HCT116 (cell line): Measurements from ENCODE around the gene ADGRV1.

Experiments used
- EZH2phosphoT487 ChIP-seq: fragments of 200-600 bp; IDR thresholded peaks from 2 replicates; pipeline ENCODE4 v1.6.1; 2018; ENCODE audit warnings: antibody characterized with exemption, borderline replicate concordance
- POLR2A ChIP-seq: IDR thresholded peaks from 2 replicates; pipeline ENCODE4 v1.7.0; 2011; ENCODE audit warnings: borderline replicate concordance; ENCODE audit not compliant: insufficient read depth, insufficient read length; ENCODE audit errors: extremely low read depth
- TF ChIP-seq, protein P1 (sequence below), 3 experiments: fragments of 200-600 bp in 1 of 3; sonication (generic) in 1 of 3; IDR thresholded peaks in 2 of 3; conservative IDR thresholded peaks in 1 of 3; 2 replicates each; pipeline ENCODE4 v1.5.1; 2012 to 2017; ENCODE audit warnings: low read depth in 2 of 3, low read length in 2 of 3, antibody characterized with exemption in 1 of 3, borderline replicate concordance in 1 of 3, control low read depth in 1 of 3, mild to moderate bottlenecking in 1 of 3, mixed read lengths in 1 of 3, mixed run types in 1 of 3, moderate library complexity in 1 of 3; ENCODE audit not compliant: insufficient read depth in 1 of 3

- TF ChIP-seq, protein P1, sequence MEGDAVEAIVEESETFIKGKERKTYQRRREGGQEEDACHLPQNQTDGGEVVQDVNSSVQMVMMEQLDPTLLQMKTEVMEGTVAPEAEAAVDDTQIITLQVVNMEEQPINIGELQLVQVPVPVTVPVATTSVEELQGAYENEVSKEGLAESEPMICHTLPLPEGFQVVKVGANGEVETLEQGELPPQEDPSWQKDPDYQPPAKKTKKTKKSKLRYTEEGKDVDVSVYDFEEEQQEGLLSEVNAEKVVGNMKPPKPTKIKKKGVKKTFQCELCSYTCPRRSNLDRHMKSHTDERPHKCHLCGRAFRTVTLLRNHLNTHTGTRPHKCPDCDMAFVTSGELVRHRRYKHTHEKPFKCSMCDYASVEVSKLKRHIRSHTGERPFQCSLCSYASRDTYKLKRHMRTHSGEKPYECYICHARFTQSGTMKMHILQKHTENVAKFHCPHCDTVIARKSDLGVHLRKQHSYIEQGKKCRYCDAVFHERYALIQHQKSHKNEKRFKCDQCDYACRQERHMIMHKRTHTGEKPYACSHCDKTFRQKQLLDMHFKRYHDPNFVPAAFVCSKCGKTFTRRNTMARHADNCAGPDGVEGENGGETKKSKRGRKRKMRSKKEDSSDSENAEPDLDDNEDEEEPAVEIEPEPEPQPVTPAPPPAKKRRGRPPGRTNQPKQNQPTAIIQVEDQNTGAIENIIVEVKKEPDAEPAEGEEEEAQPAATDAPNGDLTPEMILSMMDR (IDR thresholded peaks at IDR 0.05 in 2 of 3, conservative IDR thresholded peaks at IDR 0.05 in 1 of 3; ENCODE audit: borderline replicate concordance in 1 of 3, insufficient read depth in 1 of 3, low read depth in 2 of 3, low read length in 2 of 3), result no peak
- TF ChIP-seq POLR2A (no peak), EZH2phosphoT487 (no peak)
Measured at GRCh38 chr5:90514520-90514919, 44.1 kb upstream of the ADGRV1 start.
